K562 (cell line): ENCODE measurements around the gene NOTCH1. TPM values are rescaled to one million over a fixed set of nuclear protein-coding genes. Genes with fewer than 3 reads are reported as not detected.

Experiments used
- ATAC-seq: fragments of 200-7000 bp; cut with Tn5 transposase; 3 replicates; pipeline ENCODE4 v1.9.1; 2020; ENCODE audit warnings: moderate library complexity
- BruUV-seq: library from RNA; stranded (reverse); fragments of 400-500 nt; replicated peaks from 2 replicates; lab custom pipeline; 2021; lab: Mats Ljungman, UMichigan
- CTCF ChIA-PET: fragments of 300-600 bp; formaldehyde crosslinking; extraction: SDS; loops from one replicate; lab custom pipeline; 2021; ENCODE audit warnings: low intra/inter-chr PET ratio; lab: Yijun Ruan, JAX
- POLR2A ChIA-PET: fragments of 300-600, 350-650 bp; sonication (Branson Sonifier 250); formaldehyde crosslinking; extraction: SDS; loops from one replicate; lab custom pipeline; 2021; ENCODE audit warnings: antibody characterized with exemption, inconsistent platforms; lab: Yijun Ruan, JAX
- DNase-seq, 4 experiments: peaks; one replicate each; pipeline versions ENCODE4 v3.0.0 to v3.0.0-alpha.2; 2011 to 2018; ENCODE audit warnings: low spot score in 3 of 4, mixed read lengths in 3 of 4; ENCODE audit errors: extremely low read depth in 1 of 4
- FAIRE-seq: peaks from 2 replicates; lab custom pipeline; 2011; peaks lifted over from hg19 to GRCh38; lab: Jason Lieb, UNC
- H2AFZ ChIP-seq: 2 replicates; pipeline ENCODE4 v1.6.0; 2011; ENCODE audit warnings: low read depth, low read length, control low read depth, inconsistent platforms
- H3K27ac ChIP-seq: fragments of 200-600 bp; 3 replicates; pipeline ENCODE4 v1.8.0; 2011; ENCODE audit warnings: low read depth, mild to moderate bottlenecking, control low read depth, inconsistent platforms, low read length, moderate library complexity, mixed read lengths; ENCODE audit errors: extremely low read depth
- H3K27me3 ChIP-seq, 2 experiments: fragments of 300-600 bp in 1 of 2; 2 replicates in 1 of 2; 3 replicates in 1 of 2; pipeline versions ENCODE4 v1.6.0 to v1.8.0; 2011; ENCODE audit warnings: inconsistent platforms in 2 of 2, low read length in 2 of 2, mild to moderate bottlenecking in 1 of 2, mixed read lengths in 1 of 2, moderate library complexity in 1 of 2; ENCODE audit not compliant: control insufficient read depth in 2 of 2, insufficient read depth in 2 of 2
- H3K36me3 ChIP-seq: fragments of 300-600 bp; 3 replicates; pipeline ENCODE4 v1.8.0; 2011; ENCODE audit warnings: mild to moderate bottlenecking, low read length, inconsistent platforms; ENCODE audit not compliant: control insufficient read depth, insufficient read depth
- H3K4me1 ChIP-seq, 2 experiments: fragments of 200-600 bp in 1 of 2; replicated peaks in 1 of 2; 2 replicates in 1 of 2; 3 replicates in 1 of 2; pipeline versions ENCODE4 v1.5.1 to v1.8.0; 2011; ENCODE audit warnings: inconsistent platforms in 2 of 2, low read length in 2 of 2, mild to moderate bottlenecking in 1 of 2, mixed read lengths in 1 of 2, moderate library complexity in 1 of 2; ENCODE audit not compliant: control insufficient read depth in 2 of 2, insufficient read depth in 2 of 2
- H3K4me2 ChIP-seq: 2 replicates; pipeline ENCODE4 v1.6.1; 2011; ENCODE audit warnings: low read length, control low read depth, inconsistent platforms, mixed read lengths; ENCODE audit not compliant: insufficient read depth
- H3K4me3 ChIP-seq: fragments of 200-600 bp; sonication (generic), shearing (Covaris generic); 2 replicates; pipeline ENCODE4 v1.5.1; 2016; ENCODE audit warnings: control low read depth, inconsistent platforms
- H3K79me2 ChIP-seq: fragments of 200-600 bp; 3 replicates; pipeline ENCODE4 v1.8.0; 2011; ENCODE audit warnings: low read length, inconsistent platforms; ENCODE audit not compliant: control insufficient read depth, insufficient read depth
- H3K9ac ChIP-seq, 2 experiments: 2 replicates each; pipeline versions ENCODE4 v1.6.0 to v1.6.1; 2011; ENCODE audit warnings: low read depth in 2 of 2, low read length in 2 of 2, control low read depth in 1 of 2, inconsistent platforms in 1 of 2, mild to moderate bottlenecking in 1 of 2, mixed read lengths in 1 of 2; ENCODE audit not compliant: insufficient read depth in 1 of 2
- H3K9me1 ChIP-seq: one replicate; pipeline ENCODE4 v1.6.0; 2011; ENCODE audit warnings: inconsistent platforms, mild to moderate bottlenecking, low read length, moderate library complexity; ENCODE audit not compliant: control insufficient read depth, insufficient read depth
- H3K9me3 ChIP-seq: replicated peaks from 2 replicates; pipeline ENCODE4 v1.5.1; 2011; ENCODE audit warnings: low read depth, low read length, inconsistent platforms; ENCODE audit not compliant: control insufficient read depth, insufficient read depth
- H4K20me1 ChIP-seq: replicated peaks from 2 replicates; pipeline ENCODE4 v1.6.1; 2011; ENCODE audit warnings: low read length, inconsistent platforms, mixed read lengths; ENCODE audit not compliant: control insufficient read depth, insufficient read depth
- BRF1 ChIP-seq: IDR thresholded peaks from 3 replicates; pipeline ENCODE4 v1.6.1; 2011; ENCODE audit warnings: borderline replicate concordance, mild to moderate bottlenecking; ENCODE audit not compliant: insufficient read length; ENCODE audit errors: extremely low read depth
- CBFA2T3 ChIP-seq: fragments of 450-650 bp; IDR thresholded peaks from 2 replicates; pipeline ENCODE4 v1.6.1; 2017
- FIP1L1 ChIP-seq: fragments of 200-400 bp; formaldehyde crosslinking; IDR thresholded peaks from 2 replicates; pipeline ENCODE4 v1.6.1; 2018; ENCODE audit warnings: mild to moderate bottlenecking, low read depth, low read length; ENCODE audit not compliant: poor library complexity, severe bottlenecking
- HNRNPK ChIP-seq: fragments of 200-400 bp; formaldehyde crosslinking; IDR thresholded peaks from one replicate; pipeline ENCODE4 v1.6.1; 2018; ENCODE audit warnings: mild to moderate bottlenecking, low read depth, low read length; ENCODE audit not compliant: poor library complexity, severe bottlenecking
- HNRNPLL ChIP-seq: fragments of 200-400 bp; formaldehyde crosslinking; IDR thresholded peaks from 2 replicates; pipeline ENCODE4 v1.6.1; 2017; ENCODE audit warnings: low read length, low read depth, mild to moderate bottlenecking; ENCODE audit not compliant: poor library complexity, severe bottlenecking
- KDM1A ChIP-seq, 2 experiments: fragments of 450-650 bp; IDR thresholded peaks; 2 replicates each; pipeline ENCODE4 v1.6.1; 2016; ENCODE audit warnings: mild to moderate bottlenecking in 2 of 2
- NELFE ChIP-seq: IDR thresholded peaks from 2 replicates; pipeline ENCODE4 v1.6.1; 2011; ENCODE audit warnings: mild to moderate bottlenecking; ENCODE audit not compliant: insufficient read depth, insufficient read length
- NR2C2 ChIP-seq, 2 experiments: fragments of 200-800 bp in 1 of 2; sonication (Bioruptor generic) in 1 of 2; sonication (generic) in 1 of 2; formaldehyde crosslinking in 1 of 2; IDR thresholded peaks; 2 replicates each; pipeline versions ENCODE4 v1.6.1 to v1.8.0; 2016 to 2022; ENCODE audit warnings: mild to moderate bottlenecking in 1 of 2, missing compliant biosample characterization in 1 of 2, missing genetic modification characterization in 1 of 2, missing genetic modification reagents in 1 of 2
- PHF20 ChIP-seq: fragments of 450-650 bp; IDR thresholded peaks from 2 replicates; pipeline ENCODE4 v1.6.1; 2018; ENCODE audit not compliant: partially characterized antibody
- SAFB ChIP-seq: fragments of 200-400 bp; formaldehyde crosslinking; IDR thresholded peaks from 2 replicates; pipeline ENCODE4 v1.6.1; 2017; ENCODE audit warnings: low read depth, low read length, borderline replicate concordance
- U2AF2 ChIP-seq: fragments of 200-400 bp; formaldehyde crosslinking; optimal IDR thresholded peaks from 2 replicates; pipeline ENCODE3; 2017; ENCODE audit warnings: low read depth, mild to moderate bottlenecking, low read length
- WGBS: fragments of 100-300 bp; shearing (Covaris generic); methylation state at CpG from one replicate; pipeline ENCODE4 v1.1.6; 2016; ENCODE audit warnings: low coverage, mixed read lengths; ENCODE audit not compliant: insufficient coverage; ENCODE audit errors: missing lambda C conversion rate; 5-methylcytosine and 5-hydroxymethylcytosine counted together
- in situ Hi-C: fragments of 300-500 bp; cut with MboI; formaldehyde crosslinking; loops from 4 replicates; pipeline ENCODE4 v1.15.0; 2018; ENCODE audit warnings: inconsistent platforms, mixed read lengths
- intact Hi-C: fragments of 100-400 bp; cut with micrococcal nuclease; formaldehyde crosslinking; loops from 2 replicates; pipeline ENCODE4 v1.14.2; 2022
- polyA plus RNA-seq, 8 experiments: library from polyadenylated mRNA; depleted of rRNA in 4 of 8; stranded (reverse) in 5 of 8; unstranded in 3 of 8; fragments of >200 nt; fragmentation: Nextera tagmentation in 2 of 8; fragmentation: Illumina TruSeq in 1 of 8; extraction: Ambion mirVana in 2 of 8; extraction: Trizol in 1 of 8; gene quantifications; 2 replicates each; pipeline versions ENCODE4 v1.2.1 to v1.2.3, GENCODE V29; 2011 to 2014; ENCODE audit warnings: inconsistent platforms in 1 of 8, missing spikeins in 1 of 8
- total RNA-seq, 7 experiments: library from RNA; depleted of rRNA in 6 of 7; stranded (reverse); fragments of >200 nt in 6 of 7; fragmentation: Illumina TruSeq in 2 of 7; extraction: Trizol in 2 of 7; gene quantifications; 2 replicates each; pipeline versions ENCODE4 v1.2.1 to v1.2.3, GENCODE V29; 2011 to 2021; ENCODE audit warnings: low replicate concordance in 1 of 7
- TF ChIP-seq, protein P1 (sequence below): fragments of 150-350 bp; IDR thresholded peaks from 2 replicates; pipeline ENCODE4 v1.6.1; 2014; ENCODE audit warnings: low read depth, mild to moderate bottlenecking, low read length, borderline replicate concordance
- TF ChIP-seq, protein P2 (sequence below): fragments of 450-650 bp; IDR thresholded peaks from 2 replicates; pipeline ENCODE4 v1.6.1; 2017; ENCODE audit warnings: mild to moderate bottlenecking, moderate library complexity
- TF ChIP-seq, protein P3 (sequence below): fragments of 450-650 bp; IDR thresholded peaks from 2 replicates; pipeline ENCODE4 v1.6.1; 2016; ENCODE audit warnings: borderline replicate concordance

The NOTCH1 gene
- total and polyA plus RNA-seq, 9 of the 15 experiments (the other 6 are each of a cell fraction or from before 2014, with no cell fraction given), result 0.03 to 31.4 (median 2.3) TPM

DNA sequence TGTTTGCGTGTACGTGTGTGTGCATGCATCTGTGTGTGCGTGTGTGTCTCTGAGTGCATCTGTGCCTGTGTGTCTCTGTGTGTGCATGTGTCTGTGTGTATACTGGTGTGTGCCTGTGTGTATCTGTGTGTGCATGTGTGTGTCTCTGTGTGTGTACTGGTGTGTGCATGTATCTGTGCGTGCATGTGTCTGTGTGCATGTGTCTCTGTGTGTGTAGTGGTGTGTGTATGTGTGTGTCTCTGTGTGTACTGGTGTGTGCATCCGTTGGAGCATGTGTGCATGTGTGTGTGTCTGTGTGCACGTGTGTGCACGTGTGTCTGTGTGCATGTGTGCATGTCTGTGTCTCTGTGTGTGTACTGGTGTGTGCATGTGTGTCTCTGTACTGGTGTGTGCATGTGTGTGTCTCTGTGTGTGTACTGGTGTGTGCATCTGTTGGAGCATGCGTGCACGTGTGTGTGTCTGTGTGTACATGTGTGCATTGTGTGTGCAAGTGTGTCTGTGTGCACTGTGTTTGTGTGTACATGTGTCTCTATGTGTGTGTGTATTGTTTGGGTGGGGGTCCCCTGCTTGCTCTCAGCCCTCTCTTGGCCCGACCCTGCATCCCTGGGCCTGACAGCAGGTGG lies 23.8 kb upstream of the NOTCH1 start:
- no peak for DNase-seq
- H3K4me1 ChIP-seq, result peaks cover 14 to 73% of the 10 kb centered on the region in 2 experiments; a peak in 4 of 5 replicates
- in situ Hi-C loops, result no loop called here
- H4K20me1 ChIP-seq, result no peaks in the 10 kb centered on the region
- CTCF ChIA-PET, result interaction anchor here (0.5 kb wide), 1 partner anchor 10 kb away, joined by 5 read pairs; no protein-coding TSS in a partner anchor
- no peak overlapping the region for H2AFZ ChIP-seq
- no peaks in the 10 kb centered on the region for H3K79me2 ChIP-seq
- no peak overlapping the region for H3K9ac ChIP-seq
- peak; percentile 51 for FAIRE-seq
- H3K4me2 ChIP-seq, result no peak overlapping the region
- H3K27me3 ChIP-seq, result peaks cover 0 to 12% of the 10 kb centered on the region in 2 experiments; a peak in 3 of 5 replicates
- no peaks in the 10 kb centered on the region for H3K9me1 ChIP-seq
- ATAC-seq, result no peak
- 60% methylated on average over 10 of the region's 10 CpGs for WGBS
- POLR2A ChIA-PET, result no interaction called here
- no TSS peak for BruUV-seq
- intact Hi-C loops, result no loop called here
- no peak overlapping the region for H3K27ac ChIP-seq
- no peaks in the 10 kb centered on the region for H3K9me3 ChIP-seq
- no peak overlapping the region for H3K4me3 ChIP-seq
- no peaks in the 10 kb centered on the region for H3K36me3 ChIP-seq
- TF ChIP-seq SAFB (no peak), CBFA2T3 (peak; percentile 19; the same call in 1 of the 2 replicates), HNRNPLL (no peak), PHF20 (peak; percentile 72), HNRNPK (no peak), KDM1A (IDR thresholded peaks at IDR 0.05) (peak in 1 of 2 experiments; percentile 96; a peak in 2 of 4 replicates), FIP1L1 (no peak), NR2C2 (CRISPR knock-in tag; IDR thresholded peaks at IDR 0.05) (no peak), NR2C2 (tag; IDR thresholded peaks at IDR 0.05) (no peak), BRF1 (no peak), NELFE (no peak), U2AF2 (no peak)
- TF ChIP-seq, protein P1, sequence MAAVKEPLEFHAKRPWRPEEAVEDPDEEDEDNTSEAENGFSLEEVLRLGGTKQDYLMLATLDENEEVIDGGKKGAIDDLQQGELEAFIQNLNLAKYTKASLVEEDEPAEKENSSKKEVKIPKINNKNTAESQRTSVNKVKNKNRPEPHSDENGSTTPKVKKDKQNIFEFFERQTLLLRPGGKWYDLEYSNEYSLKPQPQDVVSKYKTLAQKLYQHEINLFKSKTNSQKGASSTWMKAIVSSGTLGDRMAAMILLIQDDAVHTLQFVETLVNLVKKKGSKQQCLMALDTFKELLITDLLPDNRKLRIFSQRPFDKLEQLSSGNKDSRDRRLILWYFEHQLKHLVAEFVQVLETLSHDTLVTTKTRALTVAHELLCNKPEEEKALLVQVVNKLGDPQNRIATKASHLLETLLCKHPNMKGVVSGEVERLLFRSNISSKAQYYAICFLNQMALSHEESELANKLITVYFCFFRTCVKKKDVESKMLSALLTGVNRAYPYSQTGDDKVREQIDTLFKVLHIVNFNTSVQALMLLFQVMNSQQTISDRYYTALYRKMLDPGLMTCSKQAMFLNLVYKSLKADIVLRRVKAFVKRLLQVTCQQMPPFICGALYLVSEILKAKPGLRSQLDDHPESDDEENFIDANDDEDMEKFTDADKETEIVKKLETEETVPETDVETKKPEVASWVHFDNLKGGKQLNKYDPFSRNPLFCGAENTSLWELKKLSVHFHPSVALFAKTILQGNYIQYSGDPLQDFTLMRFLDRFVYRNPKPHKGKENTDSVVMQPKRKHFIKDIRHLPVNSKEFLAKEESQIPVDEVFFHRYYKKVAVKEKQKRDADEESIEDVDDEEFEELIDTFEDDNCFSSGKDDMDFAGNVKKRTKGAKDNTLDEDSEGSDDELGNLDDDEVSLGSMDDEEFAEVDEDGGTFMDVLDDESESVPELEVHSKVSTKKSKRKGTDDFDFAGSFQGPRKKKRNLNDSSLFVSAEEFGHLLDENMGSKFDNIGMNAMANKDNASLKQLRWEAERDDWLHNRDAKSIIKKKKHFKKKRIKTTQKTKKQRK, result no peak
- TF ChIP-seq, protein P2, sequence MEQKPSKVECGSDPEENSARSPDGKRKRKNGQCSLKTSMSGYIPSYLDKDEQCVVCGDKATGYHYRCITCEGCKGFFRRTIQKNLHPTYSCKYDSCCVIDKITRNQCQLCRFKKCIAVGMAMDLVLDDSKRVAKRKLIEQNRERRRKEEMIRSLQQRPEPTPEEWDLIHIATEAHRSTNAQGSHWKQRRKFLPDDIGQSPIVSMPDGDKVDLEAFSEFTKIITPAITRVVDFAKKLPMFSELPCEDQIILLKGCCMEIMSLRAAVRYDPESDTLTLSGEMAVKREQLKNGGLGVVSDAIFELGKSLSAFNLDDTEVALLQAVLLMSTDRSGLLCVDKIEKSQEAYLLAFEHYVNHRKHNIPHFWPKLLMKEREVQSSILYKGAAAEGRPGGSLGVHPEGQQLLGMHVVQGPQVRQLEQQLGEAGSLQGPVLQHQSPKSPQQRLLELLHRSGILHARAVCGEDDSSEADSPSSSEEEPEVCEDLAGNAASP, result no peak
- TF ChIP-seq, protein P3, sequence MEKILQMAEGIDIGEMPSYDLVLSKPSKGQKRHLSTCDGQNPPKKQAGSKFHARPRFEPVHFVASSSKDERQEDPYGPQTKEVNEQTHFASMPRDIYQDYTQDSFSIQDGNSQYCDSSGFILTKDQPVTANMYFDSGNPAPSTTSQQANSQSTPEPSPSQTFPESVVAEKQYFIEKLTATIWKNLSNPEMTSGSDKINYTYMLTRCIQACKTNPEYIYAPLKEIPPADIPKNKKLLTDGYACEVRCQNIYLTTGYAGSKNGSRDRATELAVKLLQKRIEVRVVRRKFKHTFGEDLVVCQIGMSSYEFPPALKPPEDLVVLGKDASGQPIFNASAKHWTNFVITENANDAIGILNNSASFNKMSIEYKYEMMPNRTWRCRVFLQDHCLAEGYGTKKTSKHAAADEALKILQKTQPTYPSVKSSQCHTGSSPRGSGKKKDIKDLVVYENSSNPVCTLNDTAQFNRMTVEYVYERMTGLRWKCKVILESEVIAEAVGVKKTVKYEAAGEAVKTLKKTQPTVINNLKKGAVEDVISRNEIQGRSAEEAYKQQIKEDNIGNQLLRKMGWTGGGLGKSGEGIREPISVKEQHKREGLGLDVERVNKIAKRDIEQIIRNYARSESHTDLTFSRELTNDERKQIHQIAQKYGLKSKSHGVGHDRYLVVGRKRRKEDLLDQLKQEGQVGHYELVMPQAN, result peak; percentile 54; the same call in 1 of the 2 replicates
